Measurements from ENCODE around the gene PALLD. TPM values are rescaled to one million over a fixed set of nuclear protein-coding genes. Genes with fewer than 3 reads are reported as not detected.

PALLD gene
- total RNA-seq, 1 experiment from 2014 or later = 18.3 TPM

- Mint-ChIP-seq H3K4me1 (peaks cover 20 to 26% of the 10 kb centered on the region in 2 experiments), H3K27ac (0 out of 7 replicates have a peak overlapping the region, but pooled peaks of 1 of the 3 experiments have one; percentile 7), H3K4me3 (no peak overlapping the region), H3K36me3 (ENCODE audit: insufficient read depth in 1 of 3, low read depth in 3 of 3) (peaks cover 0 to 10% (median 0%) of the 10 kb centered on the region in 3 experiments; a peak in 5 of 7 replicates), H3K9me3 (no peaks in the 10 kb centered on the region), H3K27me3 (ENCODE audit: low read depth) (no peaks in the 10 kb centered on the region; the same call in none of the 2 replicates)
- Histone ChIP-seq H4K5ac (ENCODE audit: insufficient read length, low read depth, low read length) (no peak overlapping the region), H3K9me3 (ENCODE audit: control insufficient read depth, low read depth, low read length) (no peaks in the 10 kb centered on the region), H3K79me1 (ENCODE audit: insufficient read depth, low read depth, low read length, poor library complexity, severe bottlenecking) (no peaks in the 10 kb centered on the region), H3T11ph (ENCODE audit: low read length) (no peak overlapping the region), H3K4me2 (ENCODE audit: insufficient read depth, insufficient read length, low read length) (no peak overlapping the region), H2BK15ac (ENCODE audit: low read depth, low read length) (no peak overlapping the region), H3K4me1 (ENCODE audit: insufficient read depth, low read length) (peaks cover 3% of the 10 kb centered on the region; the same call in 1 of the 2 replicates), H3K18ac (ENCODE audit: insufficient read length, low read depth, low read length) (no peak overlapping the region), H4K91ac (ENCODE audit: insufficient read length, low read depth, low read length) (no peak overlapping the region), H3K23ac (ENCODE audit: insufficient read length, low read depth, low read length) (no peak overlapping the region), H2BK120ac (ENCODE audit: low read depth, low read length, poor library complexity, severe bottlenecking) (no peak overlapping the region), H3K27ac (ENCODE audit: insufficient read length, low read depth, low read length) (no peak overlapping the region), H4K20me1 (ENCODE audit: control insufficient read depth, insufficient read depth, insufficient read length) (no peaks in the 10 kb centered on the region), H2AK5ac (ENCODE audit: insufficient read length, low read length) (no peak overlapping the region), H2AFZ (ENCODE audit: low read length) (no peak overlapping the region), H3K9ac (ENCODE audit: extremely low read depth, insufficient read length, low read length) (no peak overlapping the region), H2BK5ac (ENCODE audit: insufficient read length, low read length) (no peak overlapping the region), H3K23me2 (ENCODE audit: insufficient read length, low read depth, low read length, poor library complexity, severe bottlenecking) (no peaks in the 10 kb centered on the region), H4K8ac (replicated peaks; ENCODE audit: insufficient read length, low read depth, low read length) (no peak overlapping the region), H3K56ac (ENCODE audit: insufficient read length, low read depth, low read length) (no peak overlapping the region), H2BK20ac (ENCODE audit: low read depth, low read length, poor library complexity, severe bottlenecking) (no peak overlapping the region), H2BK12ac (ENCODE audit: insufficient read length, low read depth, low read length) (no peak overlapping the region), H3K79me2 (ENCODE audit: insufficient read depth, low read length) (0 out of 2 replicates have a peak, but pooled peaks cover 1% of the 10 kb centered on the region), H3K27me3 (ENCODE audit: insufficient read depth, low read length) (no peaks in the 10 kb centered on the region), H3K4ac (ENCODE audit: low read depth, low read length) (no peak overlapping the region), H3K14ac (ENCODE audit: insufficient read depth, low read length) (no peak overlapping the region)
- no CpG with 5 or more reads among the region's 8 CpGs for WGBS (ENCODE audit: extremely low coverage, insufficient read length, low lambda C conversion rate)
- DNase-seq = no peak
- no peak for TF ChIP-seq CTCF (conservative IDR thresholded peaks at IDR 0.05)
Measured at GRCh38 chr4:168854350-168854921, 357.6 kb downstream of the PALLD start.

Measured in H9 (cell line).